PC-9 (cell line): Measurements from ENCODE around the gene GEMIN5.

Experiments
- CTCF ChIP-seq: fragments of 200-600 bp; sonication (generic); conservative IDR thresholded peaks from 2 replicates; pipeline ENCODE4 v1.6.1; 2017; ENCODE audit warnings: mixed run types, antibody characterized with exemption, mild to moderate bottlenecking, moderate library complexity
- EZH2 ChIP-seq: fragments of 200-600 bp; sonication (generic); IDR thresholded peaks from 2 replicates; pipeline ENCODE4 v1.8.0; 2017; ENCODE audit warnings: antibody characterized with exemption, low read depth

DNA sequence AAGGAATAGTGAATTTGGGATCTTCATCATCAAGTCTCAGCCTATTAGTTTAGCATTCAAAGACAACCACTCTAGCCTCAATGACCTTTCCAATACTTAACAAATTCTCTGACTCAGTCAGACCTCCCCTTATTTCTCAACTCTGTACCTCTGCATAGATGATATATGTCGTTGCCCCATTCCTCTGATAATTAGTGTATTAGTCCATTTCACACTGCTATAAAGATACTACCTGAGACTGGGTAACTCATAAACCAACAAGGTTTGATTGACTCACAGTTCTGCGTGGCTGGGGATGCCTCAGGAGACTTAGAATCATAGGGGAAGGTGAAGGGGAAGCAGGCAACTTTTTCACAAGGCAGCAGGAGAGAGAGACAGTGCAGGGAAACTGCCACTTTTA is 11.8 kb upstream of the GEMIN5 start:
- no peak for TF ChIP-seq CTCF
- TF ChIP-seq EZH2: no peak
